ENCODE results near the gene YARS2.

Gene YARS2

GRCh38 chr12:32755654-32756475, at the start of gene YARS2:
YARS2 (minus strand) TSS chr12:32755897; CDS start chr12:32755874, 23 bp downstream.
- DNase-seq (ENCODE audit: low read depth in 2 of 2) = peak; percentile 76 to 81

GRCh38 chr12:32804301-32804700, 48.6 kb upstream of the YARS2 start:
- no peak for DNase-seq (ENCODE audit: low read depth in 2 of 2)

- no peak for DNase-seq (ENCODE audit: low read depth in 2 of 2)
Measured at GRCh38 chr12:32801269-32801980, 45.7 kb upstream of the YARS2 start.

GRCh38 chr12:32794281-32794680, 38.6 kb upstream of the YARS2 start:
- no peak for DNase-seq (ENCODE audit: low read depth in 2 of 2)

DNA sequence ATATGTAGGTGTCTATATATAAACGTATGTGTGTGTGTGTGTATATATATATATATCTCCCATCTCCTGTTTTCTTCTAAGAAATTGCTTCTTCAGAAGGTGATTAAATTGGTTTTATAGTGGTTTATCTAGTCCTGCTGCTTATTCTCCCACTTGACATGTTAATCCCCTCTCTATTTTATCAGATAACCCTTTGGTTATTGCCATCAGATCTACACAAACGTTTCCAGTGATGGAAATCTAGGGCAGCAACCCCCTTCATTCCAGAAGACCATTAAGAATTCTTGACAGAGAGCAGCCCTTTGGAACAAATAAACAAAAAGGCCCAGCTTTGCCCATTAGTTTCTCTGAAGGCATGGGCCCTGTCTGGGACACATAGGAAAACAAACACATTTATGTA, 34.2 kb upstream of the YARS2 start:
- no peak for DNase-seq (ENCODE audit: low read depth in 2 of 2)

- DNase-seq (ENCODE audit: low read depth in 2 of 2) = no peak
Measured at GRCh38 chr12:32789446-32789845, 33.7 kb upstream of the YARS2 start.

DNA sequence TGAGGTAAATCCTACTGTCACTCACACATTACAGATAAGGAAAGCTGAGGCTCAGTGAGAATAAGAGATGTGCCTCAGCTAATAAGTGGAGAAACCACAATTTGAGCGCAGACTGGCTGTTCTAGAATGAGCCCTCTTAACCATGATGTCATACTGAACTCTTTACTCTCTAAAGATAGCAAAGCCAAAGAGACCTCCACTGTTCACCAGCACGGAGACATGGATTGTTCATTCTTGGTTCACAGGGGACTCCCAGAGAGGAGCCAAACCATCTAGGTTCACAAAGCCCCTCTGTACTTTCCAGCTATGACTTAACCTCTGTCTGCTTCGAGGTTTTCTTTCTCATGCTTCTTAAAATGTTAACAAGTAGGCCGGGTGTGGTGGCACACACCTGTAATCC, 32.7 kb upstream of the YARS2 start:
- no peak for DNase-seq (ENCODE audit: low read depth in 2 of 2)

DNA sequence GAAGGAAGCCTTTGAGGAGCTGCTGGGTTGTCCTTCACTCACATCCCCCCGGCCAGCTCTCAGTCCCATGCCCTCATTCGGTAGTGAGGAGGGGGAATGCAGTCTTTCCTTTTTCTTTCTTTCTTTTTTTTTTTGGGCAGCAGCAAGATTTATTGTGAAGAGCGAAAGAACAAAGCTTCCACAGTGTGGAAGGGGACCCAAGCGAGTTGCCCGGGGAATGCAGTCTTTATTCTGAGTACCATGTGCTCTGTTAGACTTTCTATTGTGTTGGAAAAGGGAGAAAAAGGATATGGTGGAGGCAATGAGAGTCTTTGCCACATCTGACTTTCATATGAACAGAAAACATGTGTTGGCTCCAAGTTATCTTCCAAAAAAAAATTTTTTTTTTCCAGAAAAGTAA, 29.9 kb upstream of the YARS2 start:
- DNase-seq (ENCODE audit: low read depth in 2 of 2) = no peak

- no peak for DNase-seq (ENCODE audit: low read depth in 2 of 2)
Measured at GRCh38 chr12:32783029-32783428, 27.3 kb upstream of the YARS2 start.

DNA sequence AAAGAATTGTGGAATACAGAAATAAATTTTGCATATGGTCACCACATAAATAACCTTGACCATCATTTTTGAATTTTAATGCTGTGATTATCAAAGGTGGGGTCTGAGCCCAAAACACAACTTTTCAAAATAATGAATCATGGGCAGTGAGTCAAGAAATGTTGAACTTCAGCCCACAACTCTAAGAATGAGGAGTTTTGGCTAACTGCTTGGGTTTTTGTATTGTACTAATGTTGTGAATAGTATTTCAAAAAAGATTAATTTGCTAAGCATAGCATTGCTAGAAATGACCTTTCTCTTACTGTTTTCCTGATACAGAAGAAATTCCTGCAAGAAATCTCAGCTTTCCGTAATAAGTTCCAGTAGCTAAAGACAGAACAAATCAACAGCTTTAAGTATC, 24.4 kb upstream of the YARS2 start:
- DNase-seq (ENCODE audit: low read depth in 2 of 2) = no peak

GRCh38 chr12:32777691-32778175, 22.0 kb upstream of the YARS2 start:
- no peak for DNase-seq (ENCODE audit: low read depth in 2 of 2)

DNA sequence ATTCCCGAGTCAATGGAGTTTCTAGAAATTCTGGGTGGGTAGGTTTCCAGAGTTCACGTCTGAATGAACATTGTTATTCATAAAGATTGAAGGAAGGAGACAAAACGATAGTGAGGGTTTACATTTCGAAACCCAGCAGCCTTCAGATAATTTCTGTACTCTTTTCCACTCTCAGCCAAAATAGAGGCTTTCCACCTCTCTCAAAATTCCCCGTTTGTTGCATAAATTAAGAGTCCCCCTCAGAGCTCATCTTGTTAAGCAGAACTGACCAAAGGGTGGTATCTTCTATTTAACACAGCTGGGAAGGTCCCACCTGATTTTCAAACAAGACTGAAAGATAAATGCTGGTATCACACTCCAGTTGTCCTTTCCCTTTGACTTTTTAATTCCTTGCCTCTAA, 21.5 kb upstream of the YARS2 start:
- DNase-seq (ENCODE audit: low read depth in 2 of 2) = no peak

GRCh38 chr12:32776258-32776657, 20.6 kb upstream of the YARS2 start:
- no peak for DNase-seq (ENCODE audit: low read depth in 2 of 2)

- DNase-seq (ENCODE audit: low read depth in 2 of 2) = no peak
Measured at GRCh38 chr12:32773691-32774090, 18.0 kb upstream of the YARS2 start.

DNA sequence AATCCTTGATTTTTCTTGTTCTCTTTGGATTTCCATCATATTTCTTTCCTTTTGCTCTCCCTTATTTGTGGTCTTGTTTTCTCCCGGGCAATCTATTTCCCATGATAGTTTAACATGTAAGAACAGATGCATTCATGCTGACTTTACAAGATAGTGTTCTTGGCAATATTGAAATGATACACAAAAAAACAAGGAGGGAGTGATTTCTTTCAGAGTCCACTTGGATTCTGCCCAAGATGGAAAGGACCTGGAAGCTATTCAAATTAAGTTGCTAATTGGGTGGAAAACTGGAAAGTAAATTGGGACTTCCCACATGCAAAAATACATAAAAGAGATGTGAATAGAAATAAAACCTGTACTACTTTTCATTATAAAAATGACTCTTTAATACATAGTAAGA, 14.4 kb upstream of the YARS2 start:
- no peak for DNase-seq (ENCODE audit: low read depth in 2 of 2)

GRCh38 chr12:32768518-32768917, 12.8 kb upstream of the YARS2 start:
- no peak for DNase-seq (ENCODE audit: low read depth in 2 of 2)

GRCh38 chr12:32765906-32766305, 10.2 kb upstream of the YARS2 start:
- no peak for DNase-seq (ENCODE audit: low read depth in 2 of 2)

DNA sequence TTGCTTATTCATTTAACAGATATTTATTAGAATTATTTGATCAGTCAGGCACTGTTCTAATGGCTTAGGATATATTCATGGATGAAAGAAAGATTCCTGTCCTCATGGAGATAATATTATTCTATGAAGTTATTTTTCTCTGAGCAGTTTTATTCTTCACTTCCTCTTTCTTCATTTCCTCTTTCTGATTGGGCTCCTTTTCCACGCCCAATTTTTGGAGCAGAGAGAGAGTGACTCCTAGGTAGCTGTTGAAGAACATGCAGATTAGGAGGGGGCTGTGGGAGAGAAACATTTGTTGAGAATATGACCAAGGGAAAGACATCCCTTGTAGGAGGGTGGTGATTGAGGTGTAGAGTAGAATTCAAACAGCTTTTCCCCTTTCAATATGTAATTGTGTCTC, 6.0 kb upstream of the YARS2 start:
- no peak for DNase-seq (ENCODE audit: low read depth in 2 of 2)

DNA sequence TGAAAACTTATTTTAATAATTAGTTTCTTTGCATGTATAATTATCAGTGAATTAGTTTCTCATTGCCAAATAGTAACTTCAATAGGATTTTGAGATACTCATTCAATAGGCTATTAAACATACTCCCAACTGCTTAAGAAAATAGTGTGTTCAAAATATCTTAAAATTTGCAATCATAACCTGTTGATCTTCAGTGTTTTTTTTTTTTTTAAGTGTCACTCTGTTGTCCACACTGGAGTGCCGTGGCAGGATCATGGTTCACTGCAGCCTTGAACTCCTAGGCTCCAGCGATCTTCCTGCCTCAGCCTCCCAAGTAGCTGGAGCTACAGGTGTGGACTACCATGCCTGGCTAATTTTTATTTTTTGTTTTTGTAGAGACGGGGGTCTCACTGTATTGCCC, 1.5 kb upstream of the YARS2 start:
- DNase-seq (ENCODE audit: low read depth in 2 of 2) = no peak

DNA sequence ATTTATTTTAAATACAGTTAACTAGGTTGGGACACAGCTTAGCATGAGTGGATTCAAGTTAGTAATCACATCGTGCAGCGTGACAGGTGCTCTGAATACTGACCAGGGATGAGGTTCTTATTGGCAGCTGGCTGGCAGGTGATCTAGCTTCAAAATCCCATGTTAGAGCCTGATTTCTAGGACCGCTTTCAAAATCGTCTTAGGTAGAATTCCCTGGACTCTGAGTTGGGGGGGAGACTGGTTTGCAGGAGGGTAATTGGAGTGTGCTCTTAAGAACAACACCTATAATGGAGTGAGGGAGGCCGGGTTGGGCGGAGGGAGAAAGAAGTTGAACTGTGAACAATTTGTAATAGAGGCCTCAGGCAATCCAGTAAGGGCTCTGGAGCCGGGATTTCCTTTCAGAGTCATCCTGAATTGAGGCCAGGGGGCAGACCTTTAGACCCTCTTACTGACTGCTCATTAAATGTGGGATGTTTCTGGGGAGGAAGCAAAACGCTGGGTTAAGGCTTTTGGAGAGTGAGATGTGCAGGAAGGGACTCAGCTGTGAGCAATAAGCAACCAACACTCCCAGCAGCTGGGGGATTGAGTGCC, 874 bp upstream of the YARS2 start:
- DNase-seq (ENCODE audit: low read depth in 2 of 2) = no peak

GRCh38 chr12:32755051-32755653, 545 bp downstream of the YARS2 start:
- peak; percentile 42 to 63 for DNase-seq (ENCODE audit: low read depth in 2 of 2)

GRCh38 chr12:32754111-32754510, 1.6 kb downstream of the YARS2 start:
- DNase-seq (ENCODE audit: low read depth in 2 of 2) = no peak

Measured in stimulated activated CD4-positive, alpha-beta T cell treated with anti-CD3 and anti-CD28 coated beads, Interleukin-1b, Interleukin-23, amount 100 ng/mL, for 4 hours (primary cell).